MM.1S (cell line): Measurements from ENCODE around the gene ASPSCR1.

Source experiments
- CTCF ChIP-seq: fragments of 300-600 bp; sonication (generic); IDR thresholded peaks from 2 replicates; pipeline ENCODE4 v1.5.1; 2016; ENCODE audit warnings: antibody characterized with exemption, low read length, mixed read lengths
- EZH2phosphoT487 ChIP-seq: fragments of 300-600 bp; sonication (generic); IDR thresholded peaks from 2 replicates; pipeline ENCODE4 v1.6.1; 2018; ENCODE audit warnings: antibody characterized with exemption, low read length

- TF ChIP-seq EZH2phosphoT487 (no peak), CTCF (no peak)
These were observed 54.6 kb downstream of the ASPSCR1 start for GRCh38 chr17:82031885-82032627.
